ENCODE results near the gene CRYL1.

The CRYL1 gene

DNA sequence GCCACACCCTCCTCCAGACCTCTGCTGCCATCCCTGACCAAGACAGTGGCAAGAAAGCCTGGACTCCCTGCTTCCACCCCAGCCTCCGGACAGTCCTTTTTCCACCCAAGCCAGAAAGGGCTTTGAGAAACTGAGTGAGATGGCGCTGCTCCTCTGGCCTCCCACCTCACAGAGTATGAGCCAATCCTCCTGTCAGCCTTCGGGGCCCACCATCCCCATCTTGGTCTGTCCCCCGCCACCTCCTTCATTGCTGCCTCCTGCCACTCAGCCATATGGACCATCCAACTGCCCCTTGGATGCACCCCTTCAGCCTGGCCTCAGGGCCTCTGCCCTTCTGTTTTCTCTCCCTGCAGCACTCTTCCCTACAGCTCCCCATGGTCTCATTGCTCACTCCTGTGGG is 125.7 kb downstream of the CRYL1 start:
- no peak for DNase-seq (ENCODE audit: low read depth in 2 of 2)

DNA sequence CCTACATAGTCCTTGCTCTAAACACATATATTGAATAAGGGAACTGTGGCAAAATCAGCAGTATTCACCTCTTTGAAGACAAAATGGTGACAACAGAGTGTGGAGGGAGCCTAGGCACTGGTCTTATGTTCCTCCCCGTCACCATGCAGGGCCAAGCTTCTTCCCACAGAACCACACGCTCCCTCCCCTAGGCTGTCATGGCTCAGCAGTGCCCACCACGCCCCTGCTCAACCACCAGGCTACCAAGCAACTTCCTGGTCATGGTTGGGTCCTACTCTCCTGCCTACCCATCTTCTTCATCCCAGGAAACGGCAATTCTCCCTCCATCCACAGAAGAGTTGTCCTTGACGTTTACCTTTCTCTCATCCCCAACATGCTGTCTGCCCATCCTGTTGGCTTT is 126.1 kb downstream of the CRYL1 start:
- DNase-seq (ENCODE audit: low read depth in 2 of 2): no peak

DNA sequence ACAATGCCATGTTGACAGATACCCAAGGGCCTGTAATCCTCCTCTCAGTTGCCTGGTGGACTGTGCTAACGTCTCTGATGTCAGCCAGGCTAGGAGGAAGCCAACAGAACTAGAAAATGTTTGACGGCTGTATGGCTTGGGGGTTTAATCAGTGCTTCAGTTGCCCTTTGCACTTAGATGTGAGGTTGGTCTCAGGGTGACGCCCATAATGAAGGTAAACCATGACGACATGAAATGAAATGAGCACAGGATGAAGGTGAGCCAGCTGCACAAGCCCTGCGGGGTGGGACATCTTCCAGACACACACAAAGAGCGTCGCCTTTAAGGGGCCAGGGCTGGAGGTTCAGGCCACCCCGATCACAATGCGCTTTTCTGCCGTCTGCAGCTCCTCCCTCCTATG is 127.2 kb downstream of the CRYL1 start:
- no peak for DNase-seq (ENCODE audit: low read depth in 2 of 2)

DNA sequence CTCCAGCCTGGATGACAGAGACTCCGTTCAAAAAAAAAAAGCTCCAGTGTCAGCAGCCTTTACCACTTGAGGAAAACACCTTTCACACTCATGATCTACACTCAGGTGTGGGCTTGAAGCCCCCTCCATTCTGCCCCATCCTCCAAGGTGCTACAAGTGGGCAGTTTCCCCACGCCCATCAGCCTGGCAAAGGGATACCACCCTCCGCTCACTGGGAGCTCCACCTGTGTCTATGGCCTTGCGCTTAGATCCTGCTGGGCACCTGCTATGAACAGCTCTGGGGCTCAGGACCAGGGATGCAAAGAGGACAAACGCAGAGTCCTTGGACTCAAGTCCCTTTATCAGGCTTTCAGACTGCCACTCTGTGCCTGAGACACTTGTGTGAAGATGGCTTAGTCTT is 127.8 kb downstream of the CRYL1 start:
- DNase-seq (ENCODE audit: low read depth in 2 of 2): no peak

DNA sequence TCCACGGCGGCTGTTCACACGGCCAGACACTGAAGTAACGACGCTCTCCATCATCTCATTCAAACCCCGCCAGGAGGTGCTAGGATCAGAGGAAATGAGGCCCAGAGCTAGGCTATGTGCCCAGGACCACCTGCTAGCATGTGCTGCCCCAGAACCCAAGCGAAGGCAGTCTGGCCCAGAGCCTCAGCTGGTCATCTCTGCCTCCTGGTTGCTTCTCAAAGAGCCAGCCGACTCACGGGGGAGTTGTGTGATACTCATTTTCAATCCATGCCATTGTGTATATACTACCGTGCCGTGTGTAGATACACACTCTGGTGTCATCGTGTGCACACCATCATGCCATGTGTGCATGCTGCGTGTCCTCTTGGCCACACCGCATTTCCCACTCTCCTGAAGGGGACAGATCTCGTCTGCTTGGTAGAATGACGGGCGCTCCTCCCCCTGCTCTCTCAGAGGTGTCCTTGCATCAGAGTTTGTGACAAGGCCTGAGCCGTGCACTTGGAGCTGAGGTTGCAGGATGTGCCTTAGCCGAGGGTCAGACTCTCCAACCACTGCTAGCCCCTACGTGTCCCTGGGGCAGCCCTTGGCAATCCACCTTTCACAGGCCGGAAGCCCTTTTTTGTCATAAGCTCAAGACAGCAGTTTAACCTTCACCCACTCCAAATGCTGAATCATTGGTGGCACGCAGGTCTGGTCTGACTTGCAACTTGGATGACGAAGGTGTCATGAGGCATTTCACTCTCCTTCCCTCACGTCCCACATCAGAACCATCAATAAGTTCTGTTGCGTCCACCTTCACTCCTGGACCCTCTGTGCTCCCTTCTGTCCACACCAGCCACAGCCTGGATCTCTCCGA is 130.4 kb downstream of the CRYL1 start:
- no peak for DNase-seq (ENCODE audit: low read depth in 2 of 2)

DNA sequence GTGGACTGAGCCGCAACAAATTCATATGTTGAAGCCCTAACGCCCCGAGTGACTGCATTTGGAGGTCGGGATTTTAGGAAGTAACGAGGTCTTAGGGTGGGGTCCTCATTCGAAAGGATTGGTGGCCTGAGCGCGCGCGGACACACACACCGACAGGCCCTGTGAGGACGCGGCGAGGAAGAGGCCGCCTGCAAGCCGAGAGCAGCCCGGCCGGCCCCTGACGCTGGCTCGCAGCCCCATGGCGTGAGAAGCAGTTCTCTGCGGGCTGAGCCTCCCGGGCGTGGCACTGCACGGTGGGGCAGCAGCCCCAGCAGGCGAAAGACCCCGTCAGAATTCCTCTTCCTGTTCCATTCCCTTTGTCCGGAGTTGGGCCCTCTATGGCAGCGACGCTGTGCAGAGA is 131.2 kb downstream of the CRYL1 start:
- DNase-seq (ENCODE audit: low read depth in 2 of 2): no peak

DNA sequence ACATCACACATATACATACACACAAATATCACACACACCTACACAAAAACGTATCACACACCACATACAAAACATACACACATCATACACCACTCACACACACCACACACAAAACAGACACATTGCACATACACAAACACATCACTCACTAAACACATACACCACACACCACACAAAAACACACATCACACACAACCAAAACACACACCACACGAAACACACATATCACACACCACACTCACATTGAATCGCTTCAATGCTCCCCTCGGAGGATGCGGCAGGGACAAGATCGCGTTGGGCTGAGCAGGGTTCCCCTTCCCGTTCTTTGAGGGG is 131.5 kb downstream of the CRYL1 start:
- no peak for DNase-seq (ENCODE audit: low read depth in 2 of 2)

DNA sequence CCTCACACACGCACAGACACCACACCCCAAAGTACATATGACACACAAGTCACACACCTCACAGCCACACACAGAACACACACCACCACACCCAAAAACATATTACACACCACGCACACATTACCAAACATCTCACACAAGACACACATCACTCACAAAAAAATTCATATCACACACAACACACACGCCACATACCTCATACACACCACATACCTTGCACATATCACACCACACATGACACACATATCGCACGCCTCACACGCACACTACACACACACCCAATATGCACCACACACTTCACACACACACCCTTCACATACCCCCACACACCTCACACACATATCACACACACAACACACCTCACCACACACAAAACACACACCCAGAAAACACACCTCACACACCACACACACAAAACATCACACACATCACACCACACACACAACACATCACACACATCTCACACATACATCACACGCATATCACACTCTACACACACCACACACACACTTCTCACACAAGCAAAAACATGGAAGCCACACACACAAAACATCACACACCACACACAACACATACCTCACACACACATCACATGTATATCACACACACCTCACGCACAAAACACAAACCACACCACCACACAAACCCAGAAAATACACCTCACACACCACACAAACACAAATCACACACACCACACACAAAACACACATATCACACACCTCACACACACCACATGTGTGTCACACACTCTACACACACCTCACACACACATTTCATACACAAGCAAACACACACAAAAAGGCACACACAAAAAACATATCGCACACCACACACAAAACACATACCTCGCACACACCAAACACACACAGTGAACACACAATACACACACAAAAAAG is 132.1 kb downstream of the CRYL1 start:
- no peak for DNase-seq (ENCODE audit: low read depth in 2 of 2)

DNA sequence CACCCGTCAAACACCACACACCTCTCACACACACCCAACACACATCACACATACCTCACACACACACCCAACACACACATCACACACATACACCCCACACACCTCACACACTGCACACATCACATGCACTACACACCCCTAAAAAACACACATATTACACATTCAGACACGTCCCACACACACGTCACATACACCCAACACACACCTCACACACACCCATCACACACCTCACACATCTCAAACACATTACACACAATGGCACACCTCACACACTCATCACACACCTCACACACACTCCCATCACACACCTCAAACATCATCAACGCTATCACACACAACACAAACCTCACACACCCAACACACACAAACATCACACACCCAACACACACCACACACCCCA is 133.1 kb downstream of the CRYL1 start:
- DNase-seq (ENCODE audit: low read depth in 2 of 2): no peak

DNA sequence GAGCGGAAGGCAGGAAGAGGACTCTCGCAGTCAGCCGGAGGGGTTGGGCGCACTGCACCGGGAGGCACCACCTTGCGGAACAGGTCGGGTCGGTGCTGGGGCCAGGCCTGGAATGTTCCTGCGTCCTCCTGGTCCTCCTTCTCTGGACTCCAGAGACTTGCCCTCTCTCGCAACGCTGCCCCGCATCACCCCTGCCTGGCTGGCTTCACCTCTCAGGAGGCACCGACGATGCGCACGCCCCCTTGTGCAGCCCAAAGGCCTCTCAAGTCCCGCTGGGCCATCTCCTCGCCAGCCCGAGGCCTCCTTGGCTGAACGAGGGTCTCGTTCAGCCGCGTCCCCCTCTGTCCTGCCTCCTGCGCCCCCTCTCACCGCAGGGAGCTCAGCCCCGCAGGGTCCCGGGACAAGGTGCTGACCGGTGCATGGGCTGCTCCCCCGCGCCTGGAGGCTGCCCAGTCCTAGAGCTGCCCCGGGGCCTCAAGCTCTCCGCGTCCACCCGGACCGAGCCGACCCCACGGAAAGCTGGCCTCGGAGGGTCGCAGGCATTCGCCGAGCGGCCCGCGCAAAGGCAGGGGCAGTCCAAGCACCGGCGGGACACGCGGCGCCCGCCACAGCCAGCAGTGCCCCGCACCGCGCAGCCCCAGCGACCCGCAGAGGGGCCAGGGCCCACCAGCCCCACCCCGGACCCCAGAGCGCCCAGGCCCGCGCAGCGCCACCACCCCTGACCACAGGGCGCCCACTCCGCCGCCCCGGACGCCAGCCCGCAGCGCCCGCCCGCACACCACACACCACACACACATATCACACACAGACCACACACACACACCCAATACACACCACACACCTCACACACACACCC is 133.8 kb downstream of the CRYL1 start:
- no peak for DNase-seq (ENCODE audit: low read depth in 2 of 2)

DNA sequence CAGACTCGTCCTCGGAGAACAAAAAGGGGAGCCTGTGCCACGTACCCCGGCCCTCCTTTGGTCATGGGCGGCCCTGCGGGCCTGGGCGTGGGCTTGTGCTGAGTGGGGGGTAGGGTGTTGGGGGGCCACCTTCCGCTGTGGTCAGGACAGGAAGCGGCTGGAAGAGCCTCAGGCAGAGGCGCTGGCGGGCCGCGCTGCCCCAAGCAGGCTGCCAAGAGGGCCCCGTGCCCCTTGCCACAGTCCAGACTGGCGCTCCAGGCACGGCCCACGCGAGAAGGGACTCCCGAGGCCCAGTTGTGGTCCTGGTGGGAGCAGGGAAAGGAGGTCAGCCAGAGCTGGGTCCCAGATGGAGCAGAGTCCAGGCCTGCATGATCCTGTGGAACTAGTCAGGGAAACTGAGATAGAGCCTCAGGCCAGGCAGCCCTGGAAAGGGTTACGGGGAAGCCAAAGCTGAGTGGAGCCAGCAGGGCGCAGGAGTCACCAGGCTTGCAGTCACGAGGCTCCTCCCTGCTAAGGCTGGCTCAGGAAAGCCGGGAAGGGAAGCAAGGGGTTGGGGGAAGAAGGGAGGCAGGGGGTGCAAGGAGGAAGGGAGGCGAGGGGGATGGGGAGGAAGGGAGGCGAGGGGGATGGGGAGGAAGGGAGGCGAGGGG is 135.0 kb downstream of the CRYL1 start:
- no peak for DNase-seq (ENCODE audit: low read depth in 2 of 2)

DNA sequence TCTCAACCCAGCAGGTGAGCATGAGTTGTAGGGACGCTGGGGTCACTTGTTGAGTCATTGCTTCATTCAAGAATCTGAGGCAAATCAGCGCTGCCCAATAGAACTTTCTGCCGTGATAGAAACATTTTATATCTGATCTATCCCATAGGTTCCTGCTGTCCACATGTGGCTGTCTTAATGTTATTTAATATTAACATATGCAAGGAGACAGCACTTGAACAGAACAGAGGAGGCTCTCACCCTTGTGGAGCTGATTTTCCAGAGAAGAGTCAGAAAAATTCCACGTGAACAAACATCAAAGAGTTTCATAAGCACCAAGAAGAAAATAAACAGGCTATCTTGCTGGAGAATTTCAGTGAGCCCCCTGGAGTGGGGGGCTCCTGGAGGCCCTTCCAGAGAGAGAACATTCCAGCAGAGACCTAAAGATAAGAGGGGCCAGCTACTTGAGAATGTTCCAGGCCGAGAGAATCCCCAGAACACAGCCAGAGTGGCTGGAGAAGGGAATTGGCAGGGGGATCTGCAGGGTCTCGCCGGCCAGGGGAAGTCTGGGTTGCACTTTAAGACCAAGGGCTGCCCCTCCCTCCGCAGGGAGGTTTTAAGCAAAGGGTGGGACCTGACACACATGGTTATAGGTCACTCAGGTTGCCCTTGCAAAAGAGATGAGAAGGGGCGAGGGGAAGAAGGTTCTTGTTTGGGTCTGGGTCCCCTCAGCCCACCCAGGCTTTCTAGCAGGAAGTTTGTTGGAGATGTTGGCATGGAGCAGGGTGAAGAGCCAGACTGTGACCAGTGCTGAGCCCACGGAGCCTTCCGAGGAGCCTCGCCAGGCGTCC is 135.7 kb downstream of the CRYL1 start:
- no peak for DNase-seq (ENCODE audit: low read depth in 2 of 2)

DNA sequence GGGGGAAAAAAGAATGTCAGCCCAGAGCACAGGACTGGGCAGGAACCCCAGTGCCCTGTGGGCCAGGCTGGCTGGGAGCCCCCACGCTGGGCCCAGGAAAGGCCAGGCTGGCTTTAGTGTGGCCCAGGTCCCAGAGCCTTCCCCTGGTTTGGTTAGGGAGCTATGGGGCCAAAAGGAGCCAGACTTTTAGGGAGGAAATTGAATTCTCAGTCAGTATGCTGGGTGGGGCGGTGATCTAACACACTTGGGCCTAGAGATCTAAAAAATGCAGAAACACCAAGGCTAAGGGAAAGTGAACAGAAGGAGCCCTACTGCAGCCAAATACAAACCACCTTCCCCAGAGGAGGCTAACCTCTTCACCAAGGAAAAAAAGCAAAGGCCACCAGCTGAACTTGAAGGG is 137.5 kb downstream of the CRYL1 start:
- no peak for DNase-seq (ENCODE audit: low read depth in 2 of 2)

DNA sequence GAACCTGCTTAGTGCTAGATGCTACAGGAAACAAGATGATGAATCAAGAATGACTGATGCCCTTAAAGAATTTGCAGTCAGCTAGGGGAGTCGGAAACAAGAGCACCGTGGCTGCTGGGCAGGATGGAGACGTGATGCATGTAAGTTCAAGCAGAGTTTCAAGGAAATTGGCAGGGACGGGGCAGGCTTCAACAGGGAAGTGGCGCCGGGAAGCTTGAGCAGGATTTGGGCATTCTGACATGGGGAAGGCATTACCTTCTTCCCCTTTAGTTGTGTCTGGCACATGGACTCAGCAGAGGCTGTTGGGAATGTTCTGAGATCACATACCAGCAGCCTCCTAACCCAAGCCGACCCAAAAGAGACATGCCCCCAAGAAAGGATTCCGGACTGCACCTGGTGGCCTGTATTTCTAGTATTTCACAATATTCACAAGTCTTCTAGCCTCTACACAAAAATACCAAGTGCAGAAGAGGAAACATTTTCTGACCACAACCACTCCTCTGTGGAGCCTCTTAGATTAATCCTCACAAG is 138.2 kb downstream of the CRYL1 start:
- no peak for DNase-seq (ENCODE audit: low read depth in 2 of 2)

DNA sequence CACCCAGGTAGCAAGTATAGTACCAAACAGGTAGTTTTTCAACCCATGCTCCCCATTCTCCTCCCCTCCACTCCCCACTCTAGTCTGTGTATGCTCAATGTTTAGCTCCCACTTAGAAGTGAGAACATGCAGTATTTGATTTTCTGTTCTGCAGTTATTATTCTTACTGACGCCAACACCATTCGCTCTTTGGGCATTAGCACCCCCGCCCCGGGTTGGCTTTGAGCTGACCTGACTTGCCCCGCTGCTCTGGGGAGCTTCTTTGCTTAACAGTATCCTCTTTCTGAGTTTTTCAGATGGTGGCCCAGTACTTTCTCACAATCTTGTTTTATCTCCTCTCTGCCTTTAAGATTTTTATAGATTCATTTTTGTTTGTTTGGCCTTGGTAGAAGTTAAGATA is 138.7 kb downstream of the CRYL1 start:
- DNase-seq (ENCODE audit: low read depth in 2 of 2): no peak

DNA sequence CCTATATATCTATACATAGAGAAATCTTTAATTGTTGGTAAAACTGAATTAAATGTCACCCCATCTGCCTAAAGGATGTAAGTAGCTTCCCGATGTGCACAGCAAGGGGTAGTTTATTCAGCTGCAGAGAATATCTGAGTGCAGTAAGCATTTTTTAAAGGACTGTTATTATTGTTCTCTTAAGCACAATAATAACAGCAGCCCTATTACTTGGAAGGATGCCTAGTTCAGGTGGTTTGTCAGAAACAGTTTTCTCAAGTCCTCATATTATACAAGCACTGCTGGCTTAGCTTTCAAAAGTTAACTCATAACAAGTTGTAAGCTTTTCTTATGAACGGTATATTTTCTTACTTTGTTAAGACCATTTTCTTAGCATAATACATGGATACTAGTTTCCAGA is 142.6 kb downstream of the CRYL1 start:
- DNase-seq (ENCODE audit: low read depth in 2 of 2): no peak

DNA sequence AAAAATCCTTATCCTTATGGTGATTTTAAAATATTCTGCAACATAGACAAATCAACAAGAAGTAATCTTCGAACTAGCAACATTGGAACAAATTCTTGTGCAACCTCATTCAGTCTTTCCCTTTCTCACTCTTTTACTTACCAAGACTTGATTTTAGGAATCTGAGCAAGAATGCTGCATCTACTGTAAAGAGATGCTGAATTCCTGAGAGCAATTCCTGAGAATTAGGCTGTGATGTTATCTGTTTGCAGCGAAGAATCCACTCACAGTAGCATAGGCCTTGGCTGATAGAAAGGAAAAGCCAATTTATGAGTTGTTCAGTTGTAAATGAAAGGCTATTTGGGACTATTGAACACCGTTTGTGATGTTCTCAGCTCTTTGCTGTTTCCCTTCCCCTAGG is 144.3 kb downstream of the CRYL1 start:
- DNase-seq (ENCODE audit: low read depth in 2 of 2): no peak

DNA sequence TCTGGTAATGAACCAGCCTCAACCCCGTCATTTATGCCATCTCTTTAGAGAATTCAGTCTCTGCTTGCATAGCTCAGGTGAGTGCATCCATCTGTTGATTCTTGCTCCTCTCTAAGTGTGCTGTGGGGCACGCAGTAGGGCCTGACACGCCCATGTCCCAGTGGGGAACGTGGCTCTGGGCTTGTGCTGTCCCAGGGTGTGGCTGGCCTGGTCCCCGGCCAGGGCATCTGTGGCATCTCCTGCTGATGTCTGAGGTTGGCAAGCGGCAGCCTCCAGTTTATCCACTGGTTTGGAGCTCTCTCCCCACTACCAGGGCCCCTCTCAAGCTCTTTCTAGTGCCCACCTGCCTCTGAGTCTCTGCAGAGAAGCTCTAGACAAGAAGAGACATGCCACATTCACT is 146.9 kb downstream of the CRYL1 start:
- DNase-seq (ENCODE audit: low read depth in 2 of 2): no peak

DNA sequence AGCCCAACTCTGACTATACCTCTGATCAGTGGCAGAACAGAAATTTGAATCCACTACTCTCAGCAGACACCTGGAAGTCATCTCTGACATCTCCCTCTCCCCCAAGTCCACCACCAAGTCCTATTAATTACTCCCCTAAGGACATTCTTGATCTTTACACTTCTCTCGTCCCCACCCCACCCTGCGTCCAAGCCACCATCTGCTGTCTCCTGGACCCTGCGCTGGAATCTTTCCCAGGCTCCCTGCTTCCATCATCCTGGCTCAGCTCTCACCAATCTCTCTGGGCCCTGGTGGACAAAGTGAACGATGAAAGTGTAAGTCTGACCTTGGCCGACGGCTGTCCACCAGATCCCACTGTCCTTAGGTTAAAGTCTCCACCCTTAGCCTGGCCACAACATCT is 147.9 kb downstream of the CRYL1 start:
- DNase-seq (ENCODE audit: low read depth in 2 of 2): no peak

DNA sequence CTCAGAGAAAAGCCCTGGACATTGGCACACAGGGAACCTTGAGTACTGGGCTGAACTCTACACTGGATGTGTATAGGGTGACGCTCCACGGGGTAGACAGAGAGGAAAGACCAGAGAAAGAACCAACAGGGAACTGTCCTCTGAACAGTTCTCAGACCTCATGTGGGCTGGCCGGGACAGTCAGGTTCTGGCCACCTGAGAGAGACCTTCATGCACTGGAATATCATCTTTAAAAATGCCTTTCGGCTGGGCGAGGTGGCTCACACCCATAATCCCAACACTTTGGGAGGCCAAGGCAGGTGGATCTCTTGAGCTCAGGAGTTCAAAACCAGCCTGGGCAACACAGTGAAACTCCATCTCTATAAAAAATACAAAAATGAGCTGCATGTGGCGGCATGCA is 149.8 kb downstream of the CRYL1 start:
- DNase-seq (ENCODE audit: low read depth in 2 of 2): no peak

DNA sequence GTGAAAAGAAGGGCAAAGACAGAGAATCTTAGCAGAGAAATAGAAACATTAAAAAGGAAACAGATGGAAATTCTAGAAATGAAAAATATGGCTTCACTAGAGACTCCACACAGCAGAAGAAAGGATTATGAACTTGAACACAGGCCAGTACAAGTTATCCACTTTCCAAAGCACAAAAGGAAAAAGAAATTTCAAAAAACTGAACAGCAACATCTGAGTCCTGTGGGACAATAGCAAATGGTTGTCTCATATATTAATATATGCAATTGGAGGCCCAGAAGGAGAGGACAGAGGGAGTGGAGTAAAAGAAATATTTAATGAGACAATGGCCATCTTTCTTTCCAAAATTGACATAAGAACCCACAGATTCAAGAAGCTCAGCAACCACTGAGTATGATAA is 151.8 kb downstream of the CRYL1 start:
- no peak for DNase-seq (ENCODE audit: low read depth in 2 of 2)

Data from fibroblast of skin of left quadriceps (primary cell).